Measurements from ENCODE around the gene EN2. TPM values are rescaled to one million over a fixed set of nuclear protein-coding genes. Genes with fewer than 3 reads are reported as not detected.

Gene EN2
- total and polyA plus RNA-seq, 2 of the 4 experiments (the other 2 are of a cell fraction), result not detected

DNA sequence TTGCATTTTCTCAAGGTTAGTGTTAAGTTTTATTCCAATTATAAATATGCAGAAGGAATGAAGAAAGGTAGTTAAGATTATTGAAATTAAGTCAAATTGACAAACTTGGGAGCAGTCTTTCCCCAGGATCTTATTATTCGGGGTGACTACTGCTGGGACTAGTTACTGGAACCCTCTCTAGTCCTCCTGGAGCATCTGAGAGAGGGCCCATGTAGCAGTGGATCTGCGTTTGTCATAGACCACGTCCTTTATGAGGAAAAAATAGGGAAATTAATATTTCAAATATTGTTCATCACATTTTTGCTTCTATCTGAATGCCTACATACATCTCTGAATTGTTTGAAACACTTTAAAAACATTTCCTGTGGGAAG is 47.5 kb downstream of the EN2 start:
- H4K91ac ChIP-seq (ENCODE audit: insufficient read depth, low read depth, low read length), result no peak overlapping the region
- H2BK120ac ChIP-seq (ENCODE audit: low read depth, low read length), result no peak overlapping the region
- H3K56ac ChIP-seq (ENCODE audit: extremely low read depth, insufficient read depth, low read length), result no peak overlapping the region
- TF ChIP-seq RCOR1 (IDR thresholded peaks at IDR 0.05; ENCODE audit: insufficient replicate concordance, low read length) (no peak), MAFK (IDR thresholded peaks at IDR 0.05; ENCODE audit: low read depth, low read length) (no peak), CEBPB (IDR thresholded peaks at IDR 0.05; ENCODE audit: low read depth, low read length) (no peak), POLR2A (IDR thresholded peaks at IDR 0.05; ENCODE audit: low read depth, low read length) (no peak), RFX5 (IDR thresholded peaks at IDR 0.05; ENCODE audit: low read depth, low read length) (no peak), FOS (IDR thresholded peaks at IDR 0.05; ENCODE audit: low read depth, low read length) (no peak)
- TF ChIP-seq, protein P1, sequence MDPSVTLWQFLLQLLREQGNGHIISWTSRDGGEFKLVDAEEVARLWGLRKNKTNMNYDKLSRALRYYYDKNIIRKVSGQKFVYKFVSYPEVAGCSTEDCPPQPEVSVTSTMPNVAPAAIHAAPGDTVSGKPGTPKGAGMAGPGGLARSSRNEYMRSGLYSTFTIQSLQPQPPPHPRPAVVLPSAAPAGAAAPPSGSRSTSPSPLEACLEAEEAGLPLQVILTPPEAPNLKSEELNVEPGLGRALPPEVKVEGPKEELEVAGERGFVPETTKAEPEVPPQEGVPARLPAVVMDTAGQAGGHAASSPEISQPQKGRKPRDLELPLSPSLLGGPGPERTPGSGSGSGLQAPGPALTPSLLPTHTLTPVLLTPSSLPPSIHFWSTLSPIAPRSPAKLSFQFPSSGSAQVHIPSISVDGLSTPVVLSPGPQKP (IDR thresholded peaks at IDR 0.05; ENCODE audit: borderline replicate concordance, low read depth, low read length), result no peak
- WGBS, 2 experiments (ENCODE audit: extremely low coverage in 2 of 2, insufficient read length in 1 of 2), result no CpG with 5 or more reads among the region's 3 CpGs
- H3K4me2 ChIP-seq (ENCODE audit: low read depth, low read length), result no peak overlapping the region
- H3K9me3 ChIP-seq (ENCODE audit: control insufficient read depth, insufficient read depth, low read length), result no peaks in the 10 kb centered on the region; the same call in 1 of the 2 replicates
- no peaks in the 10 kb centered on the region for H3K4me1 ChIP-seq (ENCODE audit: control insufficient read depth, insufficient read depth, low read length)
- no peak for DNase-seq
- POLR2A ChIA-PET (ENCODE audit: unreplicated experiment), result no interaction called here
- CTCF ChIA-PET, result no interaction called here
- H3K27me3 ChIP-seq (ENCODE audit: control insufficient read depth, insufficient read depth, low read length), result peaks cover 37% of the 10 kb centered on the region
- no peak overlapping the region for H2BK5ac ChIP-seq (ENCODE audit: low read depth, low read length, poor library complexity, severe bottlenecking)
- no peak overlapping the region for H3K27ac ChIP-seq (ENCODE audit: insufficient read depth, low read length)
- H2AK9ac ChIP-seq (replicated peaks; ENCODE audit: low read depth, low read length, poor library complexity), result no peak overlapping the region
- intact Hi-C loops (cut with micrococcal nuclease) (no loop called here), dilution Hi-C loops (cut with HindIII; ENCODE audit: low sequenced_read_pairs, unreplicated experiment) (no loop called here), in situ Hi-C loops (cut with MboI; ENCODE audit: low sequenced_read_pairs) (no loop called here)
- no peak overlapping the region for H2BK15ac ChIP-seq (ENCODE audit: low read depth, low read length)
- no peak overlapping the region for H4K8ac ChIP-seq (ENCODE audit: low read depth in 2 of 2, low read length in 2 of 2)
- H3K36me3 ChIP-seq (ENCODE audit: control insufficient read depth, insufficient read depth, low read length), result no peaks in the 10 kb centered on the region
- H3K14ac ChIP-seq (replicated peaks; ENCODE audit: low read depth, low read length), result no peak overlapping the region
- H3K23ac ChIP-seq (ENCODE audit: low read depth, low read length), result no peak overlapping the region
- H3K9me1 ChIP-seq (ENCODE audit: insufficient read depth, low read length), result no peaks in the 10 kb centered on the region
- no peak overlapping the region for H2AFZ ChIP-seq (replicated peaks; ENCODE audit: low read length, poor library complexity)
- no peak overlapping the region for H3K4me3 ChIP-seq (ENCODE audit: insufficient read depth, low read depth, low read length)
- H3K79me1 ChIP-seq (ENCODE audit: low read depth in 1 of 2, low read length in 2 of 2), result no peaks in the 10 kb centered on the region
- H3K18ac ChIP-seq (ENCODE audit: low read depth, low read length), result no peak overlapping the region
- ATAC-seq (ENCODE audit: low read depth), result no peak
- H3K4ac ChIP-seq (ENCODE audit: low read depth, low read length), result no peak overlapping the region
- no peak overlapping the region for H3K9ac ChIP-seq (ENCODE audit: low read depth, low read length)
- H2BK20ac ChIP-seq (ENCODE audit: low read depth, low read length), result no peak overlapping the region
- H2AK5ac ChIP-seq (ENCODE audit: low read depth, low read length), result no peak overlapping the region
- no peaks in the 10 kb centered on the region for H4K20me1 ChIP-seq (ENCODE audit: insufficient read depth, low read length)
- no TSS peak for BruUV-seq (replicated peaks)
- H4K5ac ChIP-seq (ENCODE audit: low read depth, low read length), result no peak overlapping the region
